NB4 (cell line): ENCODE results near the gene STYK1.

Experiments
- POLR2A ChIP-seq: IDR thresholded peaks from 2 replicates; pipeline ENCODE4 v1.6.1; 2011; ENCODE audit warnings: mild to moderate bottlenecking; ENCODE audit not compliant: insufficient read length; ENCODE audit errors: extremely low read depth
- TF ChIP-seq, protein P1 (sequence below): IDR thresholded peaks from one replicate; pipeline ENCODE4 v1.5.1; 2012; ENCODE audit warnings: low read depth, low read length
- TF ChIP-seq, protein P2 (sequence below): IDR thresholded peaks from 2 replicates; pipeline ENCODE4 v1.6.1; 2011; ENCODE audit warnings: low read depth, low read length

DNA sequence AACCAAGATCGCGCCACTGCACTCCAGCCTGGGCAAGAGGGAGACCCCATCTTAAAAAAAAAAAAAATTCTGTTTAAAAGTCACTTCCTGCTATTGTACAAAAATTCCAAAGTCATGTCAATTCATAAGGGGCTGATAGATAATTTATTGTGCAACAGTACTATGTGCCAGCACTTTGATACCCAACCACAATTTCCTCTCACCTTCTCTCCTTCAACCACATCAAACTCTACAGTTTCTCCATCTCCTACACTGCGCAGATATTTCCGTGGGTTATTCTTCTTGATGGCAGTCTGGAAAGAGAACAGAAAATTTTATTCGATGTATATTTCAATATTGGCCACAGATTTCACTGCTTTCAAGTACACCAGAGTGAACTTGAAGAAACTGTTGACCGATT lies 41.6 kb upstream of the STYK1 start:
- TF ChIP-seq, protein P1, sequence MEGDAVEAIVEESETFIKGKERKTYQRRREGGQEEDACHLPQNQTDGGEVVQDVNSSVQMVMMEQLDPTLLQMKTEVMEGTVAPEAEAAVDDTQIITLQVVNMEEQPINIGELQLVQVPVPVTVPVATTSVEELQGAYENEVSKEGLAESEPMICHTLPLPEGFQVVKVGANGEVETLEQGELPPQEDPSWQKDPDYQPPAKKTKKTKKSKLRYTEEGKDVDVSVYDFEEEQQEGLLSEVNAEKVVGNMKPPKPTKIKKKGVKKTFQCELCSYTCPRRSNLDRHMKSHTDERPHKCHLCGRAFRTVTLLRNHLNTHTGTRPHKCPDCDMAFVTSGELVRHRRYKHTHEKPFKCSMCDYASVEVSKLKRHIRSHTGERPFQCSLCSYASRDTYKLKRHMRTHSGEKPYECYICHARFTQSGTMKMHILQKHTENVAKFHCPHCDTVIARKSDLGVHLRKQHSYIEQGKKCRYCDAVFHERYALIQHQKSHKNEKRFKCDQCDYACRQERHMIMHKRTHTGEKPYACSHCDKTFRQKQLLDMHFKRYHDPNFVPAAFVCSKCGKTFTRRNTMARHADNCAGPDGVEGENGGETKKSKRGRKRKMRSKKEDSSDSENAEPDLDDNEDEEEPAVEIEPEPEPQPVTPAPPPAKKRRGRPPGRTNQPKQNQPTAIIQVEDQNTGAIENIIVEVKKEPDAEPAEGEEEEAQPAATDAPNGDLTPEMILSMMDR: no peak
- TF ChIP-seq, protein P2, sequence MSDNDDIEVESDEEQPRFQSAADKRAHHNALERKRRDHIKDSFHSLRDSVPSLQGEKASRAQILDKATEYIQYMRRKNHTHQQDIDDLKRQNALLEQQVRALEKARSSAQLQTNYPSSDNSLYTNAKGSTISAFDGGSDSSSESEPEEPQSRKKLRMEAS: no peak
- no peak for TF ChIP-seq POLR2A
